Muscle of leg (tissue), 11 donors: ENCODE results near the gene SH3RF1. TPM values are rescaled to one million over a fixed set of nuclear protein-coding genes. Genes with fewer than 3 reads are reported as not detected.

Experiments
- DNase-seq: peaks from one replicate; pipeline ENCODE4 v3.0.0; 2013
- H3K27ac ChIP-seq: one replicate; pipeline ENCODE4 v1.5.1; 2013; ENCODE audit warnings: mild to moderate bottlenecking, low read length, control low read depth
- H3K27me3 ChIP-seq: one replicate; pipeline ENCODE4 v1.6.1; 2013; ENCODE audit warnings: low read length; ENCODE audit not compliant: control insufficient read depth, insufficient read depth
- H3K36me3 ChIP-seq: one replicate; pipeline ENCODE4 v1.6.1; 2013; ENCODE audit warnings: low read length; ENCODE audit not compliant: control insufficient read depth, insufficient read depth
- H3K4me1 ChIP-seq: one replicate; pipeline ENCODE4 v1.6.1; 2013; ENCODE audit warnings: low read length; ENCODE audit not compliant: control insufficient read depth, insufficient read depth
- H3K4me3 ChIP-seq: one replicate; pipeline ENCODE4 v1.5.1; 2013; ENCODE audit warnings: low read length, control low read depth
- H3K9me3 ChIP-seq: replicated peaks from 2 replicates; pipeline ENCODE4 v1.6.1; 2013; ENCODE audit warnings: low read depth, low read length; ENCODE audit not compliant: control insufficient read depth
- WGBS: methylation state at CpG from one replicate; pipeline ENCODE4 v1.1.5; 2013; ENCODE audit warnings: missing lambda C conversion rate; ENCODE audit not compliant: insufficient coverage; 5-methylcytosine and 5-hydroxymethylcytosine counted together
- polyA plus RNA-seq, 8 donors: library from polyadenylated mRNA; unstranded; fragments of 120-200 nt; gene quantifications; one replicate each; pipeline versions ENCODE4 v1.2.1 to v1.2.3, GENCODE V29; 2013; ENCODE audit warnings: inconsistent platforms in 1 of 8, low replicate concordance in 1 of 8; ENCODE audit not compliant: insufficient read length in 8 of 8, insufficient read depth in 1 of 8
- total RNA-seq: library from RNA; stranded (reverse); fragments of 120-200 nt; gene quantifications from one replicate; pipeline ENCODE4 v1.2.4, GENCODE V29; 2013

Gene SH3RF1
- total and polyA plus RNA-seq, 9 donors = 10.7 to 19.4 (median 16.3) TPM

DNA sequence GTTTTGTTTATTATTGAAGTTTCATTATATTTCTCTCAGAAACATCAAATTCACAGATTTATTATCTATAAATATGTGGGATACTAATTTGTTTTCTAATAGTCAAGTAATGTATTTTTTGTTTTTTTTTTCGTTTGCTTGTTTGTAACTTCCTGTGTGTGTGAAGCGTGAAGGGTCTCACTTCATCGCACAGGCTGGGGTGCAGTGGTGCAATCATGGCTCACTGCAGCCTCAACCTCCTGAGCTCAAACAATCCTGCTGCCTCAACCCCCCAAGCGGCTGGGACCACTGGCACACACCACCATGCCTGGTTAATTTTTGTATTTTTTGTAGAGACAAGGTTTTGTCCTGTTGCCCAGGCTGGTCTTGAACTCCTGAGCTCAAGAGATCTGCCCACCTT, 55.1 kb downstream of the SH3RF1 start:
- Histone ChIP-seq H3K27ac (no peak overlapping the region), H3K27me3 (no peaks in the 10 kb centered on the region)
- WGBS = no CpG with 5 or more reads among the region's 4 CpGs

DNA sequence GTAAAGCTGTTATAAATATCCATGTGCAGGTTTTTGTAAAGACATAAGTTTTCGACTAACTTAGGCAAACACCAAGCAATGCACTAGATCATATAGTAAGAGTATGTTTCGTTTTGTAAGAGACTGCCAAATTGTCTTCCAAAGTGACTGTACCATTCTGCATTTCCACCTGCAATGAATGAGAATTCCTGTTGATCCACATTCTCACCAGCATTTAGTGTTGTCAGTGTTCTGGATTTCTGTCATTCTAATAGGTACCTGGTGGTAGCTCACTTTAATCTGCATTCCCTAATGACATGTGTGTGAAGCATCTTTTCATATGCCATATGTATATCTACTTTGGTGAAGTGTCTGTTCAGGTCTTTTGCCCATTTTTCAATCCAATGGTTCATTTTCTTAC, 57.8 kb downstream of the SH3RF1 start:
- H3K27me3 ChIP-seq = no peaks in the 10 kb centered on the region
- H3K36me3 ChIP-seq = no peaks in the 10 kb centered on the region
- H3K4me1 ChIP-seq = no peaks in the 10 kb centered on the region
- H3K9me3 ChIP-seq = peaks cover 3% of the 10 kb centered on the region
- no peak for DNase-seq
- no peak overlapping the region for H3K27ac ChIP-seq
- H3K4me3 ChIP-seq = no peak overlapping the region
- no CpG with 5 or more reads among the region's 2 CpGs for WGBS

More for the DNA sequence above, 55.1 kb downstream of the SH3RF1 start:
- H3K4me3 ChIP-seq = no peak overlapping the region
- no peak for DNase-seq
- peaks cover 3% of the 10 kb centered on the region for H3K9me3 ChIP-seq
- no peaks in the 10 kb centered on the region for H3K36me3 ChIP-seq
- peaks cover 2% of the 10 kb centered on the region for H3K4me1 ChIP-seq

DNA sequence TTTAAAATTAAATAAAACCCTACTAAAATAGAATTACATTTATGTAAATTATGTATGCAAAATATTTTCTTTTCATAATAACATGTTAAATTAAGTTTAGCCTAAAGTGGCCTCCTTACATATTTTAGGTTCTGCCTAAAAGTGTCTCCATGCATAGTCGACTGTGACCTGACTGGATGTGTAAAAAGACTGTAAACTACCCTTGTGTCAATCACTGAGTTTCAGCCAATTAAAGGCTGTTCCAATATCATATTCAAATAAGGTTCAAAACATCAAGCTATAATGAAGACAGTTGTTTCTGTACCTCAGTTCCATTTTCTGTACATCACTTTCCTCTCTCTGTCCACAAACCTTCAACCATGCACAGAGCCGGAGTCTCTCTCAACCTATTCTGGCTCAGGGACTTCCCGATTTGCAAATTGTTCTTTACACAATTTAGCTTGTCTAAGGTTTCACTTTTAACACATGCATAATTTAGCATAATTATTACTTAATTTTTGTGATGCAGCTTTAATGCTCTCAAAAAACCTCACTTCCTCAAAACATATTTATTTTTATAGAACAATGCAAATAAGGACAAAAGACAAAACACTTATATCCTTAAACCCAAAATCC, 60.1 kb downstream of the SH3RF1 start:
- Histone ChIP-seq H3K36me3 (peaks cover 2% of the 10 kb centered on the region), H3K27ac (no peak overlapping the region), H3K4me1 (peaks cover 5% of the 10 kb centered on the region), H3K9me3 (peaks cover 3% of the 10 kb centered on the region), H3K27me3 (no peaks in the 10 kb centered on the region), H3K4me3 (no peak overlapping the region)
- WGBS = no CpG with 5 or more reads among the region's 3 CpGs
- DNase-seq = no peak

- Histone ChIP-seq H3K27ac (no peak overlapping the region), H3K4me1 (peaks cover 7% of the 10 kb centered on the region), H3K36me3 (peaks cover 2% of the 10 kb centered on the region), H3K27me3 (no peaks in the 10 kb centered on the region), H3K4me3 (no peak overlapping the region), H3K9me3 (peaks cover 3% of the 10 kb centered on the region)
- DNase-seq = no peak
- 80% methylated on average over 1 of the region's 5 CpGs for WGBS
Observed at GRCh38 chr4:169209388-169209883, 61.3 kb downstream of the SH3RF1 start.

- Histone ChIP-seq H3K36me3 (peaks cover 2% of the 10 kb centered on the region), H3K9me3 (no peaks in the 10 kb centered on the region), H3K27me3 (no peaks in the 10 kb centered on the region), H3K27ac (no peak overlapping the region), H3K4me1 (peaks cover 7% of the 10 kb centered on the region), H3K4me3 (no peak overlapping the region)
- DNase-seq = no peak
- WGBS = no CpG with 5 or more reads among the region's 1 CpG
Observed at GRCh38 chr4:169208516-169208915, 62.2 kb downstream of the SH3RF1 start.

DNA sequence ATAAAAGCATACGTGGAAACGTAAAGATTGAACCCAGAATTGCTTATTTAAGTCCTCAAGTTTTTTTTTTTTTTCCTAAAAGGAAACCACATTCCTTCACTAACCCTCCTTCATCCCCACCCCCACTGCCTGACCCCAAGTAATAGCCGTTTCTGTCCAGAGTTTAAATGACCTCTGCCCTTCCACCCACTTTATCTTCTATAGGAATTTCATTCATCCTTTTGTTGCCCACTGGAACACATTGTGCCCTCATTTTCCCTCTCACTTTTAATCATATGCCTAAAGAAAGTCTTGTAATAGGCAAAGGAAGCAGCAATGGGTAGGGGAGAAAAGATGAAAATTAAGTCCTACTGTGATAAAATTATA, 62.7 kb downstream of the SH3RF1 start:
- Histone ChIP-seq H3K27me3 (no peaks in the 10 kb centered on the region), H3K4me1 (peaks cover 7% of the 10 kb centered on the region), H3K27ac (no peak overlapping the region), H3K4me3 (no peak overlapping the region), H3K36me3 (peaks cover 2% of the 10 kb centered on the region), H3K9me3 (no peaks in the 10 kb centered on the region)
- DNase-seq = no peak
- 60% methylated on average over 3 of the region's 3 CpGs for WGBS

DNA sequence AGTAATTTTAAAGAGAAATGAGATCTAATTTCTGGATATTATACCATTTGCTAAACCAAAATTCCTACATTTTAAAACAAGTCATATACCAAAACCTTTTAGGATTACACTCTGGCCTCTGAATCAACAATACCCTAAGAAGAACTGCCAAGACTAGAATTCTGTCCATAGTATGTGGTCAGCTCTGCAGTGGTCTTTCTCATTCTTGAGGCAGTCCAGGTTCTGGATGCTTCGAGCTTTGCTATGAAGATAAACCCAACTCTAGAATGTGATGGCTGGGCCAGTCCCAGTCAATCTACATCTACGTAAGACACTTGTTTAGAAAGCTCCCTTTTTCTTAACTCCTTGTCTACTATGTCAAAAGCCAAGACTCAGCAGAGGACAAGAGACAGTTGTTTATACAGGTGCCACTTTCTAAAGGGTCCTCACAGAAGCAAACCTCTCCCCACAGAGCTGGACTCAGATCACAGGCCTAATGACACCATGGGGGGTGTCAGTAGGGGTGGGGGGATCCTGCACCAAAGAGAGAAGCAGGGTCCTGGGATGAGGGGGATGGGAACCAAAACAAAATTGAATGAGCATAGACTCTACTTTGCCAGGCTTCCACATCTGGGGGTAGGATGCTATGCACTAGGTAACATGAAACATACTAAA, 63.2 kb downstream of the SH3RF1 start:
- Histone ChIP-seq H3K27ac (no peak overlapping the region), H3K4me3 (no peak overlapping the region), H3K9me3 (no peaks in the 10 kb centered on the region), H3K4me1 (peaks cover 7% of the 10 kb centered on the region), H3K36me3 (peaks cover 2% of the 10 kb centered on the region), H3K27me3 (no peaks in the 10 kb centered on the region)
- 86% methylated on average over 1 of the region's 2 CpGs for WGBS
- DNase-seq = no peak

- Histone ChIP-seq H3K4me1 (peaks cover 11% of the 10 kb centered on the region), H3K36me3 (peaks cover 2% of the 10 kb centered on the region), H3K4me3 (no peak overlapping the region), H3K9me3 (no peaks in the 10 kb centered on the region), H3K27ac (no peak overlapping the region), H3K27me3 (no peaks in the 10 kb centered on the region)
- DNase-seq = peak; percentile 55
Observed at GRCh38 chr4:169205744-169206080, 65.0 kb downstream of the SH3RF1 start.

DNA sequence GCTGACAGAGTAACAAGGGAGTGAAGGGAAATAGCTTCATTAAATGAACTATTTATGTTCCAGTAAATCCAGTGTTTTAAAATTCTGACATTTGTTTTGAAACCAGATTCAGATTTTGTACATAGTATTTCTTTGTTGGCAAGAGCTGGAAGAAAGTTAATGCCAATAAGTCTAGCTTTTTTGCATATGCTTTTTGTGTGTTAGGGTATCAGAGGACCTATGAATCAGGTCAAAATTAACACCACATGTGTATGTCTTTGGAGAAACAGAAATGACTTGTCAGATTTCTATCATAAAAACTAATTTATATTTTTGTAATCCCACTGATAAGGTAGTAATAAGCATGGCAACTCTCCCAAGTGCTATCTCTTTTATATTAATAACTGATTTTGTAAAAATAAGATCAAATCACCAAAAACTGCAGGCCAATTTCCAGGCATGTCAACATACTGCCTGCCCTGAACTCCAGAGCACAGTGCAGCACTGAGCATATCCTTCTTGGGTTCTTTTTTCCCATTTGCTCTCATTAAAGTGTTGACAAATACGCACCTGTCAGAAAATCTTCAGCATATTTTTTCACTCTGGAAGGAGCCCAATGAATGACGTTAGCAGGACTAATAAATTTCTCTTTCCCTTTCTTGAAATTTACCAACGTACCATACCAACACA, 65.5 kb downstream of the SH3RF1 start:
- H3K4me1 ChIP-seq = peaks cover 11% of the 10 kb centered on the region
- peak; percentile 61 for DNase-seq
- H3K27me3 ChIP-seq = no peaks in the 10 kb centered on the region
- no peak overlapping the region for H3K27ac ChIP-seq
- H3K9me3 ChIP-seq = no peaks in the 10 kb centered on the region
- WGBS = 86% methylated on average over 1 of the region's 3 CpGs
- H3K4me3 ChIP-seq = no peak overlapping the region
- peaks cover 2% of the 10 kb centered on the region for H3K36me3 ChIP-seq

DNA sequence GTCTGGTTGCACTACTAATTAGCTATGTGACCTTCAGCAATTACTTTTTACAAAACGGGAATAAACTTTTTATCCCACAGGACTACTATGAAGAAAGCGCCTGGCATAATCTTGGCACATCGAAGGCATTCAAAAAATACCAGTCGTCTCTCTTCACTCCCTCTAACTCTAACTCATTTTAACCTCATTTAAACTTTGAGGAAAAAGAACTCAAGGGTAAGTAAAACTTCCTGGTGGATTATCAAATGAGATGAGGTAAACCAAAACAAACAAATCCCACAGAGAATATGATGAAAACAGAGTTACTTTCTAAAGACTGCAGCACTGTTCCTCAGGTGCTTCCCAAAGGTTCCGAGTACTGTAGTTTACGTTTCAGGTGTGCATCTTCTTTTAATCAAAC, 66.9 kb downstream of the SH3RF1 start:
- Histone ChIP-seq H3K9me3 (no peaks in the 10 kb centered on the region), H3K36me3 (peaks cover 2% of the 10 kb centered on the region), H3K27me3 (no peaks in the 10 kb centered on the region), H3K4me1 (peaks cover 11% of the 10 kb centered on the region), H3K27ac (no peak overlapping the region), H3K4me3 (no peak overlapping the region)
- WGBS = 100% methylated on average over 1 of the region's 6 CpGs
- DNase-seq = no peak
